Measurements from ENCODE around the gene SERPINB8.

SERPINB8 gene

GRCh38 chr18:63979409-63979920 is 9.6 kb downstream of the SERPINB8 start:
- TF ChIP-seq, protein P1, sequence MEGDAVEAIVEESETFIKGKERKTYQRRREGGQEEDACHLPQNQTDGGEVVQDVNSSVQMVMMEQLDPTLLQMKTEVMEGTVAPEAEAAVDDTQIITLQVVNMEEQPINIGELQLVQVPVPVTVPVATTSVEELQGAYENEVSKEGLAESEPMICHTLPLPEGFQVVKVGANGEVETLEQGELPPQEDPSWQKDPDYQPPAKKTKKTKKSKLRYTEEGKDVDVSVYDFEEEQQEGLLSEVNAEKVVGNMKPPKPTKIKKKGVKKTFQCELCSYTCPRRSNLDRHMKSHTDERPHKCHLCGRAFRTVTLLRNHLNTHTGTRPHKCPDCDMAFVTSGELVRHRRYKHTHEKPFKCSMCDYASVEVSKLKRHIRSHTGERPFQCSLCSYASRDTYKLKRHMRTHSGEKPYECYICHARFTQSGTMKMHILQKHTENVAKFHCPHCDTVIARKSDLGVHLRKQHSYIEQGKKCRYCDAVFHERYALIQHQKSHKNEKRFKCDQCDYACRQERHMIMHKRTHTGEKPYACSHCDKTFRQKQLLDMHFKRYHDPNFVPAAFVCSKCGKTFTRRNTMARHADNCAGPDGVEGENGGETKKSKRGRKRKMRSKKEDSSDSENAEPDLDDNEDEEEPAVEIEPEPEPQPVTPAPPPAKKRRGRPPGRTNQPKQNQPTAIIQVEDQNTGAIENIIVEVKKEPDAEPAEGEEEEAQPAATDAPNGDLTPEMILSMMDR (IDR thresholded peaks at IDR 0.05; ENCODE audit: control insufficient read depth, extremely low read depth, insufficient read depth) = peak; percentile 86
- H3K4me3 ChIP-seq (ENCODE audit: low read depth, low read length) = no peak overlapping the region; the same call in 1 of the 2 replicates
- DNase-seq (ENCODE audit: low read depth) = peak; percentile 37

GRCh38 chr18:63980027-63980426 is 10.1 kb downstream of the SERPINB8 start:
- TF ChIP-seq, protein P1 (IDR thresholded peaks at IDR 0.05; ENCODE audit: control insufficient read depth, extremely low read depth, insufficient read depth) = no peak
- no peak overlapping the region for H3K4me3 ChIP-seq (ENCODE audit: low read depth, low read length)

DNA sequence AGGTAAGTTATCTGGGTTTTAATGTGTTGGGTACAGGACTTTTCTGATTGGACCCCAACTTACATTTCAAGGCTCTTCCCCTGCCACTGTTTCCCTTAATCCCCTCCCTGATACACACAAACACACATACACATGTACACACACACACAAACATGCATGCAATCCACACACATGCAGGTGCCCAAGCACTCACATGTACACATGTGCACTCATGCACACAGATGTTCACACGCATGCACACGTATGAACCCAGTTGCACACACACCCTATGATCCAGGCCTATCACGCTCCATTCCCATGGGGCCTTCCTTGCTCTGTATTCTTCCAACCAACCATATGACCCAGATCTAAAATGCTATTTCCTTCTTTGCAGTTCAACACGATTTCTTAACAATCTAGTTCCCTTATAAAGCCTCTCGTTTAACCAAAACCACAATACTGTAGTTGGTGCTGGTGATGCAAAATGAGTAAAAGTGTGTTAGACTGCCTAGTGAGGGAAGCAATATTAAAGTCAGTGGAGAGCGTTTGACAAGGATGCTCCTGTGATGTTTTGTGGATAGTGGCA is 11.1 kb downstream of the SERPINB8 start:
- TF ChIP-seq, protein P1 (IDR thresholded peaks at IDR 0.05; ENCODE audit: control insufficient read depth, extremely low read depth, insufficient read depth) = no peak
- DNase-seq (ENCODE audit: low read depth) = no peak

More at GRCh38 chr18:63980027-63980426, 10.1 kb downstream of the SERPINB8 start:
- DNase-seq (ENCODE audit: low read depth) = no peak

DNA sequence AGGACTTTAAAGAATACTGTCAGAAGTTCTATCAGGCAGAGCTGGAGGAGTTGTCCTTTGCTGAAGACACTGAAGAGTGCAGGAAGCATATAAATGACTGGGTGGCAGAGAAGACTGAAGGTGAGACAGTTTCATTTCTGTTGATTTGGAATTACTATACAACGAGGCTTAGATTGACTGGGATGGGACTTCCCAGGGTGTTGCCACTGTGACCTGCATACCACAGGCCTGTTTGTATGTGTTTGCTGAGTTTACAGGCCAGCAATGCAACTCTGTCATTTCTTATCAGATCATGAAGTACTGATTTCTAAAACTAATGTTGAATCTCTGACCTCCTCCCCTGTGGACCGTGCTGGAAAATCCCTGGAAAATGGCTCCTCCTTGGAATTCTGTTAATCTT is 11.8 kb downstream of the SERPINB8 start:
- no peak for DNase-seq (ENCODE audit: low read depth)
- TF ChIP-seq, protein P1 (IDR thresholded peaks at IDR 0.05; ENCODE audit: control insufficient read depth, extremely low read depth, insufficient read depth) = no peak
- no peak overlapping the region for H3K4me3 ChIP-seq (ENCODE audit: low read depth, low read length)

More for the DNA sequence above, 11.1 kb downstream of the SERPINB8 start:
- no peak overlapping the region for H3K4me3 ChIP-seq (ENCODE audit: low read depth, low read length)

GRCh38 chr18:63982361-63982760 is 12.5 kb downstream of the SERPINB8 start:
- TF ChIP-seq, protein P1 (IDR thresholded peaks at IDR 0.05; ENCODE audit: control insufficient read depth, extremely low read depth, insufficient read depth) = no peak
- DNase-seq (ENCODE audit: low read depth) = no peak
- no peak overlapping the region for H3K4me3 ChIP-seq (ENCODE audit: low read depth, low read length)

- no peak overlapping the region for H3K4me3 ChIP-seq (ENCODE audit: low read depth, low read length)
- TF ChIP-seq, protein P1 (IDR thresholded peaks at IDR 0.05; ENCODE audit: control insufficient read depth, extremely low read depth, insufficient read depth) = no peak
These were observed 17.0 kb downstream of the SERPINB8 start for GRCh38 chr18:63986885-63987284.

GRCh38 chr18:63987743-63988142 is 17.9 kb downstream of the SERPINB8 start:
- H3K4me3 ChIP-seq (ENCODE audit: low read depth, low read length) = no peak overlapping the region
- no peak for DNase-seq (ENCODE audit: low read depth)
- TF ChIP-seq, protein P1 (IDR thresholded peaks at IDR 0.05; ENCODE audit: control insufficient read depth, extremely low read depth, insufficient read depth) = no peak

More at GRCh38 chr18:63986885-63987284, 17.0 kb downstream of the SERPINB8 start:
- DNase-seq (ENCODE audit: low read depth) = no peak

All from LNCaP clone FGC (cell line).